Parathyroid adenoma (tissue), 2 donors: ENCODE data around the gene ARHGAP22.

Experiments used
- H2AFZ ChIP-seq: fragments of 300-600 bp; sonication (generic); one replicate; pipeline ENCODE4 v1.7.0; 2017; ENCODE audit warnings: antibody characterized with exemption, mild to moderate bottlenecking
- H3K27ac ChIP-seq: fragments of 300-600 bp; sonication (generic); one replicate; pipeline ENCODE4 v1.7.0; 2017
- H3K27me3 ChIP-seq: fragments of 300-600 bp; sonication (generic); one replicate; pipeline ENCODE4 v1.7.0; 2017; ENCODE audit warnings: low read length; ENCODE audit not compliant: control insufficient read depth, insufficient read depth
- H3K36me3 ChIP-seq: fragments of 300-600 bp; sonication (generic); one replicate; pipeline ENCODE4 v1.7.0; 2017; ENCODE audit warnings: low read length; ENCODE audit not compliant: control insufficient read depth, insufficient read depth
- H3K4me1 ChIP-seq: fragments of 300-600 bp; sonication (generic); one replicate; pipeline ENCODE4 v1.7.0; 2017; ENCODE audit warnings: control low read depth
- H3K4me2 ChIP-seq: fragments of 300-600 bp; sonication (generic); one replicate; pipeline ENCODE4 v1.7.0; 2017; ENCODE audit warnings: low read length
- H3K4me3 ChIP-seq: fragments of 300-600 bp; sonication (generic); one replicate; pipeline ENCODE4 v1.7.0; 2017; ENCODE audit warnings: low read depth, low read length
- H3K79me2 ChIP-seq: fragments of 300-600 bp; sonication (generic); one replicate; pipeline ENCODE4 v1.7.0; 2017; ENCODE audit warnings: control low read depth
- H3K9ac ChIP-seq: fragments of 300-600 bp; sonication (generic); one replicate; pipeline ENCODE4 v1.7.0; 2017; ENCODE audit warnings: mild to moderate bottlenecking
- H3K9me3 ChIP-seq: fragments of 300-600 bp; sonication (generic); one replicate; pipeline ENCODE4 v1.7.0; 2017; ENCODE audit warnings: low read length; ENCODE audit not compliant: control insufficient read depth
- TF ChIP-seq, protein P1 (sequence below): fragments of 300-600 bp; sonication (generic); IDR thresholded peaks from one replicate; pipeline ENCODE4 v1.7.0; 2017; ENCODE audit warnings: antibody characterized with exemption, mild to moderate bottlenecking
- donor health status: primary hyperparathyroidism.

The ARHGAP22 gene

DNA sequence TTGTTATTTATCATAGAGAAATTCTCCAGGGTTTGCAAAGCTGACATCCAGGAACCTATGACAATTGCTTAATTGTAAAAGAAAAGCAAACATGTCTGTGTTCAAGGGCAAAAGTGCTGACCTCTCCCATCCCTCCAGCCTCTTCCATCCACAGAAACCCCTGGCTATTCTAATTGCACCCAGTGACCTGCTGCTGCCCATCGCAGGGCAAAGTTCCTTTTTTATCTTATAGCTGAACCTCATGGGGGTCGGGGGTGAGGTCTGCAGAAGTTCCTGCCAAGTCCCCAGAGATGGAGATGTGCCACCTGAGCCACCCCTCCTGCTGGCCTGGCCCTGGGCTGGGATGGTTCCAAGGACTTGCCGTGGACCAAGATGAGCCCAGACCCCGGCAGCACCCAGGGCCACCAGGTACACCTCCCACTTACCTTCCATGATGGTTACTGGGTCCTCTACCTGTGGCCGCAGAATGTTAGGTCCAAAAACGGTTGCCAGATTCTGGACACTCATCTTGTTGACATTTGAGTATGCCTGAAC lies 151.9 kb downstream of the ARHGAP22 start:
- TF ChIP-seq, protein P1, sequence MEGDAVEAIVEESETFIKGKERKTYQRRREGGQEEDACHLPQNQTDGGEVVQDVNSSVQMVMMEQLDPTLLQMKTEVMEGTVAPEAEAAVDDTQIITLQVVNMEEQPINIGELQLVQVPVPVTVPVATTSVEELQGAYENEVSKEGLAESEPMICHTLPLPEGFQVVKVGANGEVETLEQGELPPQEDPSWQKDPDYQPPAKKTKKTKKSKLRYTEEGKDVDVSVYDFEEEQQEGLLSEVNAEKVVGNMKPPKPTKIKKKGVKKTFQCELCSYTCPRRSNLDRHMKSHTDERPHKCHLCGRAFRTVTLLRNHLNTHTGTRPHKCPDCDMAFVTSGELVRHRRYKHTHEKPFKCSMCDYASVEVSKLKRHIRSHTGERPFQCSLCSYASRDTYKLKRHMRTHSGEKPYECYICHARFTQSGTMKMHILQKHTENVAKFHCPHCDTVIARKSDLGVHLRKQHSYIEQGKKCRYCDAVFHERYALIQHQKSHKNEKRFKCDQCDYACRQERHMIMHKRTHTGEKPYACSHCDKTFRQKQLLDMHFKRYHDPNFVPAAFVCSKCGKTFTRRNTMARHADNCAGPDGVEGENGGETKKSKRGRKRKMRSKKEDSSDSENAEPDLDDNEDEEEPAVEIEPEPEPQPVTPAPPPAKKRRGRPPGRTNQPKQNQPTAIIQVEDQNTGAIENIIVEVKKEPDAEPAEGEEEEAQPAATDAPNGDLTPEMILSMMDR: no peak

DNA sequence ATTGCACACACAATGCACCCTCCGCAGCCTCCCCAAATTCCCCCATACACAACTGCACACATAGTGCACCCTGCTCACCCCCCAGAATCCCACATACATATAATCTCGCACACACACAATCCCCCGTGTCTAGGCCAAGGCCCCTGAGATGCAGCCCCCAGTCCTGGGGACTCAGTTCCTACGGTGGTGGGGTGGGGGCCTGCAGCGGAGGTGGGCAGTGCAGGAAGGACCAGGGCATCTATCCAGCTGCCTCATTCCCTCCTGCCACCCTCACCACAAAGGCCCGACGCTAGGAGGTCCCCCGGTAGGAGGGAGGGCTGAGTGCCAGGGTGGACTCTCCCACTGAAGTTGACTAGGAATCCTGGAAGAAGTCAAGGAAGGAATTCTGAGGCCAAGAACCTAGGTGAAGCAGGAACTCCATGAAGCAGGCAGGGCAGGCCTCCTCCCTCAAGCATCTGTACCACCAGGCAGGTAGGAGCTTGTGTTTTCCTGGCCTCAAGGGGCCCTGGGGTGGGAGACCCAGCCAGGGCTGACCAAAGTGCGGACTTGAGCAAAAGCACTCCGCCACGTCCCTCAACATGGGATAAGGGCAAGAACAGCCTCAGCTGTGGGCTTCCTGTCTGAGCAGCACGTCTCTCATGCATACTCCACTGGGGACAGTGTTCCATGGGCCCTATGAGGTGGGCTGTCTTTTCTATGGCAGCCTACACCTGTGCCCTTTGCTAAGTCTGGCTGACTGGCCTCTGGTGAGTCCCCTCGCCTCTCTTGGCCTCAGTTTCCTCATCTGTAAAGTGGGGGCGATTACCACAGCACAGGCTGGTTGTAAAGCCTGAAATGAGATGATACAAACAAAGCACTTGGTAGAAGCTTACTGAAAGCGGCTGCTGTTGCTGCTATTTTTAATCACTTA lies 152.6 kb downstream of the ARHGAP22 start:
- Histone ChIP-seq H3K4me1 (peaks cover 50% of the 10 kb centered on the region), H2AFZ (peak overlapping the region; percentile 66), H3K79me2 (peaks cover 7% of the 10 kb centered on the region), H3K27me3 (no peaks in the 10 kb centered on the region), H3K27ac (peak overlapping the region; percentile 96), H3K9me3 (no peaks in the 10 kb centered on the region), H3K36me3 (no peaks in the 10 kb centered on the region), H3K4me2 (no peak overlapping the region), H3K4me3 (no peak overlapping the region), H3K9ac (no peak overlapping the region)
- TF ChIP-seq, protein P1: no peak

More for the DNA sequence above, 151.9 kb downstream of the ARHGAP22 start:
- Histone ChIP-seq H3K4me3 (no peak overlapping the region), H3K27ac (peak overlapping the region; percentile 96), H3K79me2 (peaks cover 3% of the 10 kb centered on the region), H3K9me3 (no peaks in the 10 kb centered on the region), H3K27me3 (no peaks in the 10 kb centered on the region), H3K36me3 (no peaks in the 10 kb centered on the region), H2AFZ (peak overlapping the region; percentile 66), H3K4me1 (peaks cover 54% of the 10 kb centered on the region), H3K9ac (no peak overlapping the region), H3K4me2 (no peak overlapping the region)

DNA sequence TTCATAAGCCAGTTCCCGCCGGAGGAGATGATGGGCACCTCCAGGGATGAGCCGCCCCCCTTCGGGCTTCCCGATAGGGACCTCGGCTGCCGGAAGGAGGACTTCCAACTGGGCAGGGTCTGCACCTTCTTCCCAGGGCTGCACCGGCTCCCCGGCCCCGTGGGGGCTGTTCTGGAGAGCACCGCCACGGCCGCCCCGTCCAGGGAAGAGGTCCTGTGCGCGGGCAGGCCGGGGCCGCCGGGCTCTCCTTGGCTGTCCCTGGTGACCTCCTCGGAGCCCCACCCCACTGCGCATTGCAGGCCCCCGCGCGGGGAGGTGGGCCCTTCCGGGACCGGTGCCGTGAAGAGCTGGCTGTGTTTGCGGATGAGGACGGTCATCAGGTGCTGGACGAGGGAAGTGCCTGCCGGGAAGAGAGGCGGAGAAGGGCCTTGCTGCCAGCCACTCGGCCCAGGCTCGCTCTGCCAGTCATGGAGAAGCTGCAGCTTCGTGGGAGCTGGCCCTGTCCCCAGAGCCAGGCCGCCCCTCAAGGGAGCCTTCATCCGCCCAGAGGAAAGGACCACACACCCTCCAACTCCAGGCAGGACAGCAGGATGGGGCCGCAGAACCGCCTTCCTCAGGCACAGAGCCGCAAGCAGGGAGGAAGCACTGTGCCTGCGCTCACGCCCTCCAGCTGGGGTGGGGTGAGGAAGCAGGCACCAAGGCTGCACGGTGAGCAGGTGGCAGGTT lies 154.0 kb downstream of the ARHGAP22 start:
- H2AFZ ChIP-seq: no peak overlapping the region
- H3K4me2 ChIP-seq: no peak overlapping the region
- H3K36me3 ChIP-seq: no peaks in the 10 kb centered on the region
- peaks cover 10% of the 10 kb centered on the region for H3K79me2 ChIP-seq
- TF ChIP-seq, protein P1: no peak
- H3K9me3 ChIP-seq: no peaks in the 10 kb centered on the region
- H3K4me3 ChIP-seq: no peak overlapping the region
- no peak overlapping the region for H3K9ac ChIP-seq
- H3K4me1 ChIP-seq: peaks cover 41% of the 10 kb centered on the region
- no peaks in the 10 kb centered on the region for H3K27me3 ChIP-seq
- no peak overlapping the region for H3K27ac ChIP-seq

DNA sequence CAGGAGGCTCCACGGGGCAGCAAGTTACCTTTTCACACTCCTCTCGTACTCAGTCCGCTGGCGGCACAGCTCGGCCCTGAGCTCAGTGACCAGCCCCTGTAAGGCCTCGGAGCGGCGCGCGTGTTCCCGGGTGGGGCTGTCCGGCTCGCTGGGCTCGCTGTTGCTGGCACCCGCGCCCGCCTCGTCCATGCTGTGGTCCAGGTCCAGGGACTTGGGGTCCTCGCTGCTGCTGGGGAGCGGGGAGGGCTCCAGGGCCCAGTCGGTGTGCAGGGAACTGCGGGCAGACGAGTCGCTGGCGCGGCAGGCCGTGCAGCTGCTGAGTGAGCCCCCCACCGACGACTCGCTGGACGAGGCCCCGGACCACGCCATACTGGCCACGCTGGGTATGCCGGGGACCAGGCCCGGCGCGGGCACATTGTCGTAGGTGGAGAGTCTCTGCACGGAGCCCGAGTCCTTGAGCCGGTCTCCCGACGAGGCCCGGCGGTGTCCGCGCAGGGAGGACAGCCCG lies 154.6 kb downstream of the ARHGAP22 start:
- no peaks in the 10 kb centered on the region for H3K27me3 ChIP-seq
- no peaks in the 10 kb centered on the region for H3K9me3 ChIP-seq
- TF ChIP-seq, protein P1: no peak
- H3K4me1 ChIP-seq: peaks cover 38% of the 10 kb centered on the region
- no peak overlapping the region for H2AFZ ChIP-seq
- H3K36me3 ChIP-seq: no peaks in the 10 kb centered on the region
- no peak overlapping the region for H3K4me2 ChIP-seq
- H3K4me3 ChIP-seq: no peak overlapping the region
- H3K9ac ChIP-seq: no peak overlapping the region
- H3K27ac ChIP-seq: no peak overlapping the region
- peaks cover 10% of the 10 kb centered on the region for H3K79me2 ChIP-seq
